B cell (primary cell): ENCODE results near the gene NSUN5. TPM values are rescaled to one million over a fixed set of nuclear protein-coding genes. Genes with fewer than 3 reads are reported as not detected.
"Not testable (repeated sequence)": the region's sequence is repeated elsewhere in the genome, so short reads cannot be mapped to it uniquely, and the experiment has no call there.

Source experiments
- ATAC-seq: fragments of 200-7000 bp; cut with Tn5 transposase; one replicate; pipeline ENCODE4 v1.10.0; 2021; ENCODE audit warnings: low read depth, mild to moderate bottlenecking, moderate number of reproducible peaks, moderate library complexity
- CTCF ChIA-PET: fragments of 350-600 bp; sonication (Branson Sonifier 250); formaldehyde crosslinking; loops from one replicate; lab custom pipeline; 2021; ENCODE audit warnings: antibody characterized with exemption, inconsistent platforms; lab: Charles Lee
- POLR2A ChIA-PET: fragments of 350-600 bp; sonication (Branson Sonifier 250); formaldehyde crosslinking; loops from one replicate; lab custom pipeline; 2021; ENCODE audit warnings: antibody characterized with exemption; lab: Charles Lee
- DNase-seq: peaks from one replicate; pipeline ENCODE4 v3.0.0; 2013
- H2AFZ ChIP-seq: 2 replicates; pipeline ENCODE4 v1.6.1; 2012; ENCODE audit warnings: mild to moderate bottlenecking, low read depth, low read length; ENCODE audit not compliant: insufficient read depth, poor library complexity, severe bottlenecking
- H3K27ac ChIP-seq, 2 donors: 1 replicate in 1 of 2; 2 replicates in 1 of 2; pipeline ENCODE4 v1.5.1; 2012 to 2013; ENCODE audit warnings: low read length in 2 of 2, mild to moderate bottlenecking in 2 of 2, moderate library complexity in 1 of 2
- H3K27me3 ChIP-seq, 4 experiments: fragments of 200-600 bp in 1 of 4; sonication (generic) in 1 of 4; replicated peaks in 1 of 4; 1 replicate in 2 of 4; 2 replicates in 2 of 4; pipeline versions ENCODE4 v1.6.1 to v1.7.0; 2013 to 2016; ENCODE audit warnings: low read length in 3 of 4, mild to moderate bottlenecking in 2 of 4, mixed read lengths in 1 of 4, moderate library complexity in 1 of 4; ENCODE audit not compliant: insufficient read depth in 4 of 4, control insufficient read depth in 3 of 4; ENCODE audit errors: control extremely low read depth in 1 of 4
- H3K36me3 ChIP-seq, 2 experiments: replicated peaks in 1 of 2; 1 replicate in 1 of 2; 2 replicates in 1 of 2; pipeline versions ENCODE4 v1.6.1 to v1.7.1; 2013; ENCODE audit warnings: low read length in 1 of 2; ENCODE audit not compliant: insufficient read depth in 2 of 2, control insufficient read depth in 1 of 2; ENCODE audit errors: control extremely low read depth in 1 of 2, extremely low read depth in 1 of 2
- H3K4me1 ChIP-seq, 2 donors: fragments of 200-600 bp in 1 of 2; sonication (generic) in 1 of 2; 1 replicate in 1 of 2; 2 replicates in 1 of 2; pipeline versions ENCODE4 v1.5.1 to v1.6.1; 2013 to 2017; ENCODE audit warnings: low read length in 2 of 2; ENCODE audit not compliant: control insufficient read depth in 2 of 2, insufficient read depth in 2 of 2
- H3K4me2 ChIP-seq: replicated peaks from 2 replicates; pipeline ENCODE3; 2012; ENCODE audit warnings: mild to moderate bottlenecking, low read depth, low read length; ENCODE audit not compliant: poor library complexity, severe bottlenecking
- H3K4me3 ChIP-seq, 5 experiments: fragments of 200-600 bp in 1 of 5; sonication (generic) in 1 of 5; 1 replicate in 3 of 5; 2 replicates in 2 of 5; pipeline versions ENCODE4 v1.5.1 to v1.7.0; 2011 to 2016; ENCODE audit warnings: low read length in 4 of 5, mild to moderate bottlenecking in 4 of 5, low read depth in 2 of 5, control low read depth in 1 of 5, moderate library complexity in 1 of 5; ENCODE audit not compliant: insufficient read depth in 1 of 5; ENCODE audit errors: control extremely low read depth in 1 of 5, extremely low read depth in 1 of 5
- H3K79me2 ChIP-seq: fragments of 200-600 bp; sonication (generic); one replicate; pipeline ENCODE4 v1.6.0; 2016; ENCODE audit warnings: low read length; ENCODE audit not compliant: control insufficient read depth, insufficient read depth
- H3K9ac ChIP-seq: fragments of 200-600 bp; sonication (generic); 2 replicates; pipeline ENCODE4 v1.6.1; 2017; ENCODE audit warnings: mild to moderate bottlenecking, low read length, moderate library complexity
- H3K9me3 ChIP-seq, 3 donors: one replicate each; pipeline versions ENCODE4 v1.6.1 to v1.7.1; 2013; ENCODE audit warnings: low read length in 2 of 3; ENCODE audit not compliant: control insufficient read depth in 2 of 3, insufficient read depth in 1 of 3; ENCODE audit errors: control extremely low read depth in 1 of 3
- H4K20me1 ChIP-seq: 2 replicates; pipeline ENCODE4 v1.6.0; 2012; ENCODE audit warnings: mild to moderate bottlenecking, low read length; ENCODE audit not compliant: insufficient read depth, control insufficient read depth, poor library complexity, severe bottlenecking
- H3K27ac Mint-ChIP-seq: one replicate; pipeline ENCODE4 v1.8.0; 2021; ENCODE audit warnings: mixed read lengths
- H3K27me3 Mint-ChIP-seq: one replicate; pipeline ENCODE4 v1.8.0; 2021; ENCODE audit warnings: mixed read lengths
- H3K4me1 Mint-ChIP-seq: one replicate; pipeline ENCODE4 v1.8.0; 2021; ENCODE audit warnings: mixed read lengths
- H3K4me3 Mint-ChIP-seq: one replicate; pipeline ENCODE4 v1.8.0; 2021; ENCODE audit warnings: mixed read lengths
- H3K9me3 Mint-ChIP-seq: one replicate; pipeline ENCODE4 v1.8.0; 2022; ENCODE audit warnings: mixed read lengths; ENCODE audit not compliant: insufficient read depth
- CTCF ChIP-seq: fragments of 200-600 bp; IDR thresholded peaks from one replicate; pipeline ENCODE4 v1.8.0; 2022; ENCODE audit warnings: antibody characterized with exemption, mild to moderate bottlenecking
- EZH2 ChIP-seq: IDR thresholded peaks from 2 replicates; pipeline ENCODE4 v1.6.1; 2012; ENCODE audit warnings: borderline replicate concordance, low read depth, mild to moderate bottlenecking, moderate library complexity, low read length; ENCODE audit not compliant: insufficient read depth, poor library complexity, severe bottlenecking
- WGBS: methylation state at CpG from one replicate; pipeline ENCODE4 v1.1.5; 2013; ENCODE audit warnings: missing lambda C conversion rate; ENCODE audit not compliant: insufficient coverage; 5-methylcytosine and 5-hydroxymethylcytosine counted together
- intact Hi-C: fragments of 100-400 bp; cut with micrococcal nuclease; formaldehyde crosslinking; loops from one replicate; pipeline ENCODE4 v1.10.0; 2022
- polyA plus RNA-seq: library from polyadenylated mRNA; depleted of rRNA; stranded (reverse); fragments of >200 nt; gene quantifications from 2 replicates; pipeline ENCODE4 v1.2.3, GENCODE V29; 2012
- total RNA-seq, 2 donors: library from RNA; stranded (reverse); fragments of 120-200 nt in 1 of 2; gene quantifications; 1 replicate in 1 of 2; 2 replicates in 1 of 2; pipeline versions ENCODE4 v1.2.3 to v1.2.4, GENCODE V29; 2013 to 2022

Gene NSUN5
- total and polyA plus RNA-seq, 2 donors (not counting 1 experiment from before 2014, with no cell fraction given), result 67.1 to 98.0 TPM

GRCh38 chr7:73304612-73305387 lies 3.8 kb downstream of the NSUN5 start:
- H3K27me3 ChIP-seq, ATAC-seq, H3K9me3 Mint-ChIP-seq, CTCF ChIA-PET, DNase-seq, H3K9ac ChIP-seq, H2AFZ ChIP-seq, H3K4me3 Mint-ChIP-seq, POLR2A ChIA-PET, H3K4me3 ChIP-seq, H3K27me3 Mint-ChIP-seq, H3K9me3 ChIP-seq, H3K4me2 ChIP-seq, H3K27ac ChIP-seq, intact Hi-C loops, H3K27ac Mint-ChIP-seq: not testable (repeated sequence)
- WGBS, result 95% methylated on average over 4 of the region's 15 CpGs
- peaks cover 27% of the 10 kb centered on the region for H3K79me2 ChIP-seq
- peaks cover 14 to 19% of the 10 kb centered on the region in 2 donors for H3K4me1 ChIP-seq
- peaks cover 23% of the 10 kb centered on the region for H4K20me1 ChIP-seq
- peaks cover 30% of the 10 kb centered on the region for H3K4me1 Mint-ChIP-seq
- H3K36me3 ChIP-seq, result peaks cover 0 to 36% of the 10 kb centered on the region in 2 experiments

- intact Hi-C loops, result no loop called here
- ATAC-seq, result no peak
- H3K4me1 ChIP-seq, result peaks cover 10 to 13% of the 10 kb centered on the region in 2 donors
- peaks cover 0 to 36% of the 10 kb centered on the region in 2 experiments for H3K36me3 ChIP-seq
- H3K9me3 ChIP-seq, result peaks cover 0 to 1% (median 0%) of the 10 kb centered on the region in 3 donors
- H3K27ac Mint-ChIP-seq, result no peak overlapping the region
- H3K9me3 Mint-ChIP-seq, result no peaks in the 10 kb centered on the region
- H3K4me3 ChIP-seq, result no peak overlapping the region
- H3K27me3 ChIP-seq, result no peaks in the 10 kb centered on the region
- no peaks in the 10 kb centered on the region for H3K27me3 Mint-ChIP-seq
- 98% methylated on average over 14 of the region's 14 CpGs for whole genome bisulfite sequencing
- H3K4me3 Mint-ChIP-seq, result no peak overlapping the region
- POLR2A ChIA-PET, result no interaction called here
- TF ChIP-seq CTCF (no peak), EZH2 (no peak)
- H3K4me1 Mint-ChIP-seq, result peaks cover 26% of the 10 kb centered on the region
- H4K20me1 ChIP-seq, result peaks cover 23% of the 10 kb centered on the region
- H3K9ac ChIP-seq, result no peak overlapping the region
- DNase-seq, result no peak
- CTCF ChIA-PET, result no interaction called here
- peaks cover 23% of the 10 kb centered on the region for H3K79me2 ChIP-seq
- no peak overlapping the region for H3K27ac ChIP-seq
- H2AFZ ChIP-seq, result no peak overlapping the region
- no peak overlapping the region for H3K4me2 ChIP-seq
Observed at GRCh38 chr7:73304071-73304470, 4.6 kb downstream of the NSUN5 start.
